NAMALWA (cell line): Measurements from ENCODE around the gene DNAH17.

Experiments
- DNase-seq: peaks from one replicate; pipeline ENCODE4 v3.0.0-alpha.2; 2015; ENCODE audit warnings: low spot score

Gene DNAH17

GRCh38 chr17:78449983-78450595 lies 127.1 kb downstream of the DNAH17 start:
- no peak for DNase-seq

- DNase-seq: peak; percentile 42
Observed at GRCh38 chr17:78448356-78448993, 128.7 kb downstream of the DNAH17 start.

- no peak for DNase-seq
Observed at GRCh38 chr17:78446833-78447232, 130.4 kb downstream of the DNAH17 start.

GRCh38 chr17:78444392-78444791 lies 132.8 kb downstream of the DNAH17 start:
- no peak for DNase-seq

- no peak for DNase-seq
Observed at GRCh38 chr17:78442648-78443218, 134.5 kb downstream of the DNAH17 start.

- DNase-seq: no peak
Observed at GRCh38 chr17:78441271-78441971, 135.8 kb downstream of the DNAH17 start.

GRCh38 chr17:78438694-78439325 lies 138.4 kb downstream of the DNAH17 start:
- peak; percentile 26 for DNase-seq

GRCh38 chr17:78438271-78438691 lies 138.9 kb downstream of the DNAH17 start:
- peak; percentile 41 for DNase-seq

GRCh38 chr17:78437508-78438169 lies 139.6 kb downstream of the DNAH17 start:
- no peak for DNase-seq

GRCh38 chr17:78435330-78436005 lies 141.7 kb downstream of the DNAH17 start:
- DNase-seq: no peak

GRCh38 chr17:78434455-78435329 lies 142.5 kb downstream of the DNAH17 start:
- no peak for DNase-seq

- DNase-seq: no peak
Observed at GRCh38 chr17:78433780-78434335, 143.3 kb downstream of the DNAH17 start.

GRCh38 chr17:78433013-78433727 lies 144.0 kb downstream of the DNAH17 start:
- DNase-seq: no peak

GRCh38 chr17:78432226-78433012 lies 144.8 kb downstream of the DNAH17 start:
- DNase-seq: no peak

- no peak for DNase-seq
Observed at GRCh38 chr17:78431692-78431958, 145.6 kb downstream of the DNAH17 start.

- no peak for DNase-seq
Observed at GRCh38 chr17:78430892-78431691, 146.1 kb downstream of the DNAH17 start.

GRCh38 chr17:78429618-78429995 lies 147.6 kb downstream of the DNAH17 start:
- no peak for DNase-seq
